Fibroblast of villous mesenchyme (primary cell): ENCODE data around the gene PJA2. TPM values are rescaled to one million over a fixed set of nuclear protein-coding genes. Genes with fewer than 3 reads are reported as not detected.
"Not testable (repeated sequence)": the region's sequence is repeated elsewhere in the genome, so short reads cannot be mapped to it uniquely, and the experiment has no call there.

Source experiments
- DNase-seq: peaks from one replicate; pipeline ENCODE4 v3.0.0-alpha.2; 2010; ENCODE audit warnings: low read depth
- H3K4me3 ChIP-seq: 2 replicates; pipeline ENCODE4 v1.5.1; 2011; ENCODE audit warnings: low read depth, mild to moderate bottlenecking, low read length
- CTCF ChIP-seq: IDR thresholded peaks from 2 replicates; pipeline ENCODE4 v1.5.1; 2012; ENCODE audit warnings: low read depth, mild to moderate bottlenecking, low read length; ENCODE audit not compliant: insufficient read depth
- total RNA-seq: library from RNA; depleted of rRNA; stranded (reverse); fragments of >200 nt; gene quantifications from 2 replicates; pipeline ENCODE4 v1.2.3, GENCODE V29; 2012

Gene PJA2
- total RNA-seq, 1 donor: 105 TPM

GRCh38 chr5:109416882-109417281 lies 7.1 kb upstream of the PJA2 start:
- no peak overlapping the region for H3K4me3 ChIP-seq
- no peak for DNase-seq
- no peak for TF ChIP-seq CTCF

GRCh38 chr5:109413921-109414461 lies 4.2 kb upstream of the PJA2 start:
- not testable (repeated sequence) for DNase-seq, H3K4me3 ChIP-seq

GRCh38 chr5:109413458-109413857 lies 3.7 kb upstream of the PJA2 start:
- no peak for TF ChIP-seq CTCF
- peak; percentile 37 for DNase-seq
- no peak overlapping the region for H3K4me3 ChIP-seq

- DNase-seq: no peak
- TF ChIP-seq CTCF: no peak
- no peak overlapping the region for H3K4me3 ChIP-seq
These were observed 3.2 kb upstream of the PJA2 start for GRCh38 chr5:109412981-109413402.

GRCh38 chr5:109411627-109412026 lies 1.9 kb upstream of the PJA2 start:
- no peak overlapping the region for H3K4me3 ChIP-seq
- no peak for TF ChIP-seq CTCF
- DNase-seq: peak; percentile 90

GRCh38 chr5:109411149-109411514 lies 1.4 kb upstream of the PJA2 start:
- no peak for DNase-seq
- peak overlapping the region; percentile 71 for H3K4me3 ChIP-seq
- no peak for TF ChIP-seq CTCF

GRCh38 chr5:109410389-109411148 lies 795 bp upstream of the PJA2 start:
- no peak for TF ChIP-seq CTCF
- DNase-seq: peak; percentile 93
- peak overlapping the region; percentile 71 for H3K4me3 ChIP-seq
